SK-N-SH (cell line): Measurements from ENCODE around the gene MLLT10.

Source experiments
- FOSL2 ChIP-seq: IDR thresholded peaks from 2 replicates; pipeline ENCODE4 v1.4.0; 2012; ENCODE audit warnings: low read depth, mild to moderate bottlenecking, moderate library complexity, borderline replicate concordance
- JUND ChIP-seq: IDR thresholded peaks from 2 replicates; pipeline ENCODE4 v1.4.0; 2012
- REST ChIP-seq: IDR thresholded peaks from 2 replicates; pipeline ENCODE4 v1.6.1; 2012; ENCODE audit warnings: mild to moderate bottlenecking, low read depth, low read length, moderate library complexity
- RFX5 ChIP-seq: IDR thresholded peaks from 2 replicates; pipeline ENCODE4 v1.6.1; 2012; ENCODE audit warnings: mild to moderate bottlenecking, improper control_type of control experiment, low read length
- TF ChIP-seq, protein P1 (sequence below): fragments of 200-600 bp; sonication (generic); IDR thresholded peaks from 2 replicates; pipeline ENCODE4 v1.6.1; 2017; ENCODE audit warnings: antibody characterized with exemption, mild to moderate bottlenecking, moderate library complexity

GRCh38 chr10:21655236-21655635 lies 121.2 kb downstream of the MLLT10 start:
- no peak for TF ChIP-seq JUND
- no peak for TF ChIP-seq REST
- TF ChIP-seq, protein P1, sequence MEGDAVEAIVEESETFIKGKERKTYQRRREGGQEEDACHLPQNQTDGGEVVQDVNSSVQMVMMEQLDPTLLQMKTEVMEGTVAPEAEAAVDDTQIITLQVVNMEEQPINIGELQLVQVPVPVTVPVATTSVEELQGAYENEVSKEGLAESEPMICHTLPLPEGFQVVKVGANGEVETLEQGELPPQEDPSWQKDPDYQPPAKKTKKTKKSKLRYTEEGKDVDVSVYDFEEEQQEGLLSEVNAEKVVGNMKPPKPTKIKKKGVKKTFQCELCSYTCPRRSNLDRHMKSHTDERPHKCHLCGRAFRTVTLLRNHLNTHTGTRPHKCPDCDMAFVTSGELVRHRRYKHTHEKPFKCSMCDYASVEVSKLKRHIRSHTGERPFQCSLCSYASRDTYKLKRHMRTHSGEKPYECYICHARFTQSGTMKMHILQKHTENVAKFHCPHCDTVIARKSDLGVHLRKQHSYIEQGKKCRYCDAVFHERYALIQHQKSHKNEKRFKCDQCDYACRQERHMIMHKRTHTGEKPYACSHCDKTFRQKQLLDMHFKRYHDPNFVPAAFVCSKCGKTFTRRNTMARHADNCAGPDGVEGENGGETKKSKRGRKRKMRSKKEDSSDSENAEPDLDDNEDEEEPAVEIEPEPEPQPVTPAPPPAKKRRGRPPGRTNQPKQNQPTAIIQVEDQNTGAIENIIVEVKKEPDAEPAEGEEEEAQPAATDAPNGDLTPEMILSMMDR, result no peak
- no peak for TF ChIP-seq RFX5
- TF ChIP-seq FOSL2, result no peak
